Gastrocnemius medialis (tissue), 4 donors: ENCODE results near the gene APOD. TPM values are rescaled to one million over a fixed set of nuclear protein-coding genes. Genes with fewer than 3 reads are reported as not detected.
A peak's percentile ranks its signal among the peaks of the same experiment; 100 is the strongest.
"Not testable (repeated sequence)": the region's sequence is repeated elsewhere in the genome, so short reads cannot be mapped to it uniquely, and the experiment has no call there.

ENCODE experiments used
- ATAC-seq, 2 donors: fragments of 150-250 bp; one replicate each; pipeline ENCODE4 v1.9.1; 2016
- DNase-seq, 2 donors: peaks; one replicate each; pipeline ENCODE4 v3.0.0-alpha.2; 2019
- H3K27ac ChIP-seq, 4 donors: fragments of 200-600 bp; sonication (generic); 1 replicate in 1 of 4; 2 replicates in 3 of 4; pipeline ENCODE4 v1.5.1; 2016 to 2018; ENCODE audit warnings: mild to moderate bottlenecking in 2 of 4, moderate library complexity in 1 of 4
- H3K27me3 ChIP-seq, 3 donors: fragments of 200-600 bp; sonication (generic) in 2 of 3; 1 replicate in 1 of 3; 2 replicates in 2 of 3; pipeline versions ENCODE4 v1.5.1 to v1.6.0; 2016 to 2019; ENCODE audit warnings: mild to moderate bottlenecking in 1 of 3, moderate library complexity in 1 of 3
- H3K36me3 ChIP-seq, 2 donors: fragments of 200-600 bp; sonication (generic) in 1 of 2; one replicate each; pipeline ENCODE4 v1.5.1; 2017 to 2018
- H3K4me1 ChIP-seq, 2 donors: fragments of 200-600 bp; sonication (generic) in 1 of 2; one replicate each; pipeline ENCODE4 v1.5.1; 2016 to 2017; ENCODE audit warnings: mild to moderate bottlenecking in 2 of 2
- H3K4me3 ChIP-seq, 4 donors: fragments of 200-600 bp; sonication (generic) in 3 of 4; 1 replicate in 1 of 4; 2 replicates in 3 of 4; pipeline ENCODE4 v1.5.1; 2016 to 2019; ENCODE audit warnings: mild to moderate bottlenecking in 2 of 4
- H3K9me3 ChIP-seq, 3 donors: fragments of 200-600 bp; sonication (generic) in 2 of 3; 1 replicate in 1 of 3; 2 replicates in 2 of 3; pipeline ENCODE4 v1.5.1; 2016 to 2019
- POLR2A ChIP-seq, 2 donors: fragments of 450-650 bp; IDR thresholded peaks; one replicate each; pipeline ENCODE4 v1.6.1; 2017; ENCODE audit warnings: antibody characterized with exemption in 2 of 2, mild to moderate bottlenecking in 2 of 2, moderate library complexity in 2 of 2
- in situ Hi-C, 4 donors: fragments of 200-750 bp; cut with MboI; loops; one replicate each; pipeline versions ENCODE4 v1.15.0 to v1.8.0; 2017; ENCODE audit warnings: low sequenced_read_pairs in 4 of 4
- intact Hi-C: fragments of 100-400 bp; cut with DNase I; formaldehyde crosslinking; loops from one replicate; pipeline ENCODE4 v1.15.1; 2023; ENCODE audit warnings: low total_unique reads
- total RNA-seq, 4 donors: library from RNA; depleted of rRNA; stranded (reverse); fragments of >200 nt; gene quantifications; one replicate each; pipeline versions ENCODE4 v1.1.0 to v1.2.3, GENCODE V29; 2016
- TF ChIP-seq, protein P1 (sequence below), 5 experiments: fragments of 450-650 bp in 3 of 5; fragments of 200-600 bp in 2 of 5; sonication (generic) in 2 of 5; IDR thresholded peaks in 4 of 5; conservative IDR thresholded peaks in 1 of 5; 1 replicate in 4 of 5; 2 replicates in 1 of 5; pipeline ENCODE4 v1.5.1; 2016 to 2019; ENCODE audit warnings: antibody characterized with exemption in 5 of 5, mild to moderate bottlenecking in 3 of 5, moderate library complexity in 3 of 5

Gene APOD
- total RNA-seq, 4 donors from 2014 or later: 602 to 801 (median 626) TPM

DNA sequence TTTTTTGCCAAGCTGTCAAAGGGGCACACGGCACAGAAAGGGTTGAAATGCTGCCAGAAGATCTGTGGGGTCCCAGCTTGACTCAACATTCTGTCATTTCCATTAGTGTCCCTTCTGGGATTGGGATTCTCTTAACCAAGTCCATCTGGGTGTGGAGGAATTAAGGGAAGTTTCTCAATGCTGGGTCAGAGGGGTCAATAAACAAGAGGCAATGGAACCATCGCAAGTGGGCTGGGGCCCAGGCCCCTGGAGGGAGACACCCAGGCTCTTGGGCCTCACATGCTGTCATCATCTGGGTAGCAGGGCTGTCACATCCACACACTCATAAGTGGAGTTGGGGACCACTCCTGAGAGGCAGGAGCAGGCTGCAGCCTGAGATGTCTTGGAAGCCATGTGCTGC is 8.1 kb upstream of the APOD start:
- Histone ChIP-seq H3K4me3 (no peak overlapping the region), H3K4me1 (peaks cover 15 to 16% of the 10 kb centered on the region in 2 donors), H3K9me3 (no peaks in the 10 kb centered on the region), H3K36me3 (no peaks in the 10 kb centered on the region), H3K27me3 (no peaks in the 10 kb centered on the region), H3K27ac (peak overlapping the region; percentile 22 to 57 (median 52))
- DNase-seq: peak in 1 of 2 donors; percentile 58
- in situ Hi-C loops (loop anchor here in 1 of 4 donors (25.0 kb wide), 1 partner anchor 245 kb away; no protein-coding TSS in a partner anchor), intact Hi-C loops (no loop called here)
- peak; percentile 39 to 43 for ATAC-seq
- TF ChIP-seq POLR2A (IDR thresholded peaks at IDR 0.05): no peak
- TF ChIP-seq, protein P1, sequence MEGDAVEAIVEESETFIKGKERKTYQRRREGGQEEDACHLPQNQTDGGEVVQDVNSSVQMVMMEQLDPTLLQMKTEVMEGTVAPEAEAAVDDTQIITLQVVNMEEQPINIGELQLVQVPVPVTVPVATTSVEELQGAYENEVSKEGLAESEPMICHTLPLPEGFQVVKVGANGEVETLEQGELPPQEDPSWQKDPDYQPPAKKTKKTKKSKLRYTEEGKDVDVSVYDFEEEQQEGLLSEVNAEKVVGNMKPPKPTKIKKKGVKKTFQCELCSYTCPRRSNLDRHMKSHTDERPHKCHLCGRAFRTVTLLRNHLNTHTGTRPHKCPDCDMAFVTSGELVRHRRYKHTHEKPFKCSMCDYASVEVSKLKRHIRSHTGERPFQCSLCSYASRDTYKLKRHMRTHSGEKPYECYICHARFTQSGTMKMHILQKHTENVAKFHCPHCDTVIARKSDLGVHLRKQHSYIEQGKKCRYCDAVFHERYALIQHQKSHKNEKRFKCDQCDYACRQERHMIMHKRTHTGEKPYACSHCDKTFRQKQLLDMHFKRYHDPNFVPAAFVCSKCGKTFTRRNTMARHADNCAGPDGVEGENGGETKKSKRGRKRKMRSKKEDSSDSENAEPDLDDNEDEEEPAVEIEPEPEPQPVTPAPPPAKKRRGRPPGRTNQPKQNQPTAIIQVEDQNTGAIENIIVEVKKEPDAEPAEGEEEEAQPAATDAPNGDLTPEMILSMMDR (IDR thresholded peaks at IDR 0.05 in 4 of 5, conservative IDR thresholded peaks at IDR 0.05 in 1 of 5): no peak

DNA sequence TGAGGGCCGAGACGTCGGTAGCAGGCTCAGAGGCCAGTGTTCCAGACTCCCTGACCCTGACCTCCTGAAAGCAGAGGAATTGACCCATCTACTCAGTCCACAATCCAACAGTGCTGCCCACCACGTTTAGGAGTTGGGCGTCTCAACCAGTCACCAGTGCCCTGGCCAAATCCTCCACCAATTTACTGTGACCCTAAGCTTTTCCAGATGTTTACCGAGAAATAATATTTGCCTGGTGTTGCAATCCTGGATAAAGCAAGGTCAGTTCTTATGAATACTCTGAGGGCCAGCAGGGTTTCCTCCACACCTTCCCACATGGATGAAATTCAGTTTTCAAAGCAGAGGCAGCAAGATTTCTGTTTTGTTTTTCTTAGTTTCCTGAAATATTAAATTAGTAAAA is 7.5 kb upstream of the APOD start:
- no peaks in the 10 kb centered on the region for H3K9me3 ChIP-seq
- TF ChIP-seq, protein P1 (IDR thresholded peaks at IDR 0.05 in 4 of 5, conservative IDR thresholded peaks at IDR 0.05 in 1 of 5): no peak
- no peak for TF ChIP-seq POLR2A (IDR thresholded peaks at IDR 0.05)
- DNase-seq: peak in 1 of 2 donors; percentile 35
- peak overlapping the region; percentile 22 to 57 (median 52) for H3K27ac ChIP-seq
- H3K4me1 ChIP-seq: peaks cover 9 to 15% of the 10 kb centered on the region in 2 donors
- H3K4me3 ChIP-seq: no peak overlapping the region
- peak; percentile 43 to 53 for ATAC-seq
- intact Hi-C loops: no loop called here
- no peaks in the 10 kb centered on the region for H3K36me3 ChIP-seq
- H3K27me3 ChIP-seq: no peaks in the 10 kb centered on the region
- in situ Hi-C loops: loop anchor here in 1 of 4 donors (25.0 kb wide), 1 partner anchor 246 kb away; no protein-coding TSS in a partner anchor

DNA sequence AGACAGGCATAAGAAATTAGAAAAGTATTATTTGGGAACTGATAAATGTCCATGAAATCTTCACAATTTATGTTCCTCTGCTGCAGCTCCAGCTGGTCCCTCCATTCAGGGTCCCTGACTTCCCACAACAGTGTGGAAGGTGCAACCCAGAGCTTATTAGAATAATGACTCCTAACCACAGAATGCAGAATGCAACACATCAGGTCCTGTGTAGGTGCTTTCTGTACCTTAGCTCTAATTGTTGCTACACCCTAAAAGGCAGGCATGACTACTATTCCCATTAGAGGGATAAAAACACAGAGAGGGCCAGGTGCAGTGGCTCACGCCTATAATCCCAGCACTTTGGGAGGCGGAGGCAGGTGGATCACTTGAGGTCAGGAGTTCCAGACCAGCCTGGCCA is 6.6 kb upstream of the APOD start:
- H3K36me3 ChIP-seq, H3K4me3 ChIP-seq, ATAC-seq, intact Hi-C loops, DNase-seq, H3K27me3 ChIP-seq, H3K9me3 ChIP-seq: not testable (repeated sequence)
- in situ Hi-C loops: loop anchor here in 1 of 4 donors (25.0 kb wide), 1 partner anchor 247 kb away; no protein-coding TSS in a partner anchor
- Histone ChIP-seq H3K27ac (peak overlapping the region in 1 of 4 donors; percentile 46), H3K4me1 (peaks cover 4 to 11% of the 10 kb centered on the region in 2 donors)

DNA sequence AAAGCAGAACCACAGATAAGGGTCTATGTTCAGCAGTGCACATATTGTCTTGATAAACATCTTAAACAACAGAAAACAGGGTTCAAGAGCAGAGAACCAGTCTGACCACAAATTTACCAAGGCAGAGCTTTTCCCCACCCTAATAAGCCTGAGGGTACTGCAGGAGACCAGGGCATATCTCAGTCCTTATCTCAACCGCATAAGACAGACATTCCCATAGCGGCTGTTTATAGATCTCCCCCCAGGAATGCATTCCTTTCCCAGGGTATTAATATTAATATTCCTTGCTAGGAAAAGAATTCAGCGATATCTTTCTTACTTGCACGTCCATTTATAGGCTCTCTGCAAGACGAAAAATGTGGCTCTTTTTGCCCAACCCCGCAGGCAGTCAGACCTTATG is 6.1 kb upstream of the APOD start:
- intact Hi-C loops, H3K27me3 ChIP-seq, ATAC-seq, H3K36me3 ChIP-seq, H3K4me3 ChIP-seq, H3K27ac ChIP-seq, H3K9me3 ChIP-seq, DNase-seq: not testable (repeated sequence)
- in situ Hi-C loops: loop anchor here in 1 of 4 donors (25.0 kb wide), 1 partner anchor 248 kb away; no protein-coding TSS in a partner anchor
- H3K4me1 ChIP-seq: peaks cover 9 to 11% of the 10 kb centered on the region in 2 donors

DNA sequence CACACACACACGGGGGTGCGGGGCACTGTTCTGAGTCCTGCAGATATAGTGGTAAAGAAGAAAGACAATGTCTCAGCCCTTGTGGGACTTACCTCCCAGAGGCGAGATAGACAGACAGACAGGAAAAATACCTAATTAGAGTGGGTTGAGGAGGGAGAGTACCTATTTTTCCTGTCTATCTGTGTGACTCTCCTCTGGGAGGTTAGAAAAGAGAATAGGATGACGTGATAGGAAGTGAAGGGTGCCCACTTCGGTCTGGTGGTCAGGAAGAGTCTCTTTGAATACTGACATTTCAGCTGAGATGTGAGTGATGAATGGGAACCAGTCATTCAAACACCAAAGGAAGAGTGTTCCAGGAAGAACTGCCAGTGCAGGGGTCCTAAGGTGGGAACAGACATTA is 4.1 kb upstream of the APOD start:
- H3K4me3 ChIP-seq: no peak overlapping the region
- no peaks in the 10 kb centered on the region for H3K27me3 ChIP-seq
- intact Hi-C loops (no loop called here), in situ Hi-C loops (loop anchor here in 1 of 4 donors (25.0 kb wide), 1 partner anchor 249 kb away; no protein-coding TSS in a partner anchor)
- TF ChIP-seq, protein P1 (IDR thresholded peaks at IDR 0.05 in 4 of 5, conservative IDR thresholded peaks at IDR 0.05 in 1 of 5): no peak
- no peak for TF ChIP-seq POLR2A (IDR thresholded peaks at IDR 0.05)
- DNase-seq: no peak
- ATAC-seq: no peak
- H3K36me3 ChIP-seq: no peaks in the 10 kb centered on the region
- H3K9me3 ChIP-seq: no peaks in the 10 kb centered on the region
- no peak overlapping the region for H3K27ac ChIP-seq
- peaks cover 15 to 19% of the 10 kb centered on the region in 2 donors for H3K4me1 ChIP-seq
